Left ventricle myocardium inferior (tissue), 1 donor: Measurements from ENCODE around the gene TRUB2. TPM values are rescaled to one million over a fixed set of nuclear protein-coding genes. Genes with fewer than 3 reads are reported as not detected.
A peak's percentile ranks its signal among the peaks of the same experiment; 100 is the strongest.

Experiments
- DNase-seq: peaks from one replicate; pipeline ENCODE4 v3.0.0-alpha.2; 2020
- H3K27ac ChIP-seq: fragments of 200-600 bp; replicated peaks from 2 replicates; pipeline ENCODE4 v1.8.0; 2021
- H3K27me3 ChIP-seq: fragments of 200-600 bp; 2 replicates; pipeline ENCODE4 v1.8.0; 2021; ENCODE audit warnings: low read depth
- H3K36me3 ChIP-seq: fragments of 200-600 bp; 2 replicates; pipeline ENCODE4 v1.8.0; 2021
- H3K4me1 ChIP-seq: fragments of 200-600 bp; 2 replicates; pipeline ENCODE4 v1.8.0; 2021
- H3K4me3 ChIP-seq: fragments of 200-600 bp; 2 replicates; pipeline ENCODE4 v1.8.0; 2021; ENCODE audit warnings: mild to moderate bottlenecking, moderate library complexity
- H3K9me3 ChIP-seq: fragments of 200-600 bp; replicated peaks from 2 replicates; pipeline ENCODE4 v1.8.0; 2021
- intact Hi-C: fragments of 100-400 bp; cut with micrococcal nuclease; formaldehyde crosslinking; loops from one replicate; pipeline ENCODE4 v1.11.0; 2022
- long read RNA-seq: library from polyadenylated mRNA; unstranded; transcript quantifications from one replicate; pipeline ENCODE4 v2.0.0, GENCODE V29; 2021
- total RNA-seq: library from RNA; stranded (reverse); fragmentation: NEBNext Ultra II Directional; extraction: Animal tissue kit (Norgen Biotek cat#: 25700); gene quantifications from one replicate; pipeline ENCODE4 v1.2.1, GENCODE V29; 2021
- TF ChIP-seq, protein P1 (sequence below): fragments of 200-600 bp; IDR thresholded peaks from 2 replicates; pipeline ENCODE4 v1.8.0; 2021; ENCODE audit warnings: antibody characterized with exemption, mild to moderate bottlenecking, borderline replicate concordance
- donor health status: DM: no; HTN: yes; CAD: no; lungs with severe emphysema.

Gene TRUB2
- 43.7 TPM for total RNA-seq
- long read RNA-seq, full-length matches to known transcripts, result 65 of 75 reads
- long read RNA-seq, partial matches to known transcripts, result 3 of 75 reads
- long read RNA-seq, other reads (novel, unspliced or antisense), result 7 of 75 reads

DNA sequence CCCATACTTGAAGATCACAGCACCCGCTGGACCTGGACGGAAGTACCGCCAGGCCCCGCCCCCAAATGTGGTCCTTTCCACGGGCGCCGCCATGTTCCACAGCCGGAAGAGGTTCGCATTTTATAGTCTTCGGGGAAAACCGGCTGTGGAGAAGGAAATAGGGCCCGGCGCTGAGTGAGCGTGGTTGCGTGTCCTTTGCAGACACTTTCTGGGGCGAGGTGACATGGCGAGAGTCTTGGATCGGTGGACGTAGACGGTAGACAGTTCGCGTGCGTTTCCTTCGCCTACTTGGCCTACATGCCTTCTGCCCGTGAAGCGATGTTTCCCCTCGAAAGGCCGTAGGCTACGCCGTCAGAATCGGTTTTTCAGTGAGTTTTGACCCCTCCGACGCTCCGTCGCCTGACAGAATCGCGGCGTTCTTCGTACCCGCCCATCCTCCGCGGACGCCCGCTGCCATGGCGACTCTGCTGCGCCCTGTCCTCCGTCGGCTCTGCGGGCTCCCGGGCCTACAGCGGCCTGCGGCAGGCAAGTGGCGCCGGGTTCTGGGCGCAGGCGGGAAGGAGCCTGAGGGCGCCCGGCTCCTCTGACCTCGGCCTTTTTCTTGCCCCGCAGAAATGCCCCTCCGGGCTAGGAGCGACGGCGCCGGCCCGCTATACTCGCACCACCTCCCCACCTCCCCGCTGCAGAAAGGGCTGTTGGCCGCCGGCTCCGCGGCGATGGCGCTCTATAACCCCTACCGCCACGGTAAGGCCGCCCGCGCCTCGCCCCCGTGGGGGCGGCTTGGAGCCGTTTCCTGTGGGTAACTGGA is at the start of gene TRUB2, which contains the start of gene COQ4:
Gene TRUB2 (minus strand): TSS at position 44 of the 808 bp plus-strand sequence. CDS start 39 bp downstream, at position 5.
Gene COQ4 (plus strand): TSS at position 436 of the 808 bp plus-strand sequence. CDS start 20 bp downstream, at position 456.
- peak; percentile 93 for DNase-seq
- intact Hi-C loops, result no loop called here
- peaks cover 50% of the 10 kb centered on the region for H3K36me3 ChIP-seq

GRCh38 chr9:128371630-128372117 is 49.4 kb upstream of the TRUB2 start:
- H3K9me3 ChIP-seq, result no peaks in the 10 kb centered on the region
- H3K27ac ChIP-seq, result peak overlapping the region; percentile 98
- H3K4me1 ChIP-seq, result peaks cover 33% of the 10 kb centered on the region
- TF ChIP-seq, protein P1, sequence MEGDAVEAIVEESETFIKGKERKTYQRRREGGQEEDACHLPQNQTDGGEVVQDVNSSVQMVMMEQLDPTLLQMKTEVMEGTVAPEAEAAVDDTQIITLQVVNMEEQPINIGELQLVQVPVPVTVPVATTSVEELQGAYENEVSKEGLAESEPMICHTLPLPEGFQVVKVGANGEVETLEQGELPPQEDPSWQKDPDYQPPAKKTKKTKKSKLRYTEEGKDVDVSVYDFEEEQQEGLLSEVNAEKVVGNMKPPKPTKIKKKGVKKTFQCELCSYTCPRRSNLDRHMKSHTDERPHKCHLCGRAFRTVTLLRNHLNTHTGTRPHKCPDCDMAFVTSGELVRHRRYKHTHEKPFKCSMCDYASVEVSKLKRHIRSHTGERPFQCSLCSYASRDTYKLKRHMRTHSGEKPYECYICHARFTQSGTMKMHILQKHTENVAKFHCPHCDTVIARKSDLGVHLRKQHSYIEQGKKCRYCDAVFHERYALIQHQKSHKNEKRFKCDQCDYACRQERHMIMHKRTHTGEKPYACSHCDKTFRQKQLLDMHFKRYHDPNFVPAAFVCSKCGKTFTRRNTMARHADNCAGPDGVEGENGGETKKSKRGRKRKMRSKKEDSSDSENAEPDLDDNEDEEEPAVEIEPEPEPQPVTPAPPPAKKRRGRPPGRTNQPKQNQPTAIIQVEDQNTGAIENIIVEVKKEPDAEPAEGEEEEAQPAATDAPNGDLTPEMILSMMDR, result no peak
- no peaks in the 10 kb centered on the region for H3K36me3 ChIP-seq
- DNase-seq, result no peak
- no peaks in the 10 kb centered on the region for H3K27me3 ChIP-seq
- H3K4me3 ChIP-seq, result peak overlapping the region; percentile 78
- intact Hi-C loops, result no loop called here

More for the DNA sequence above, at the start of gene TRUB2, which contains the start of gene COQ4:
- Histone ChIP-seq H3K27ac (peak within 1 kb of the TSS; percentile 98), H3K4me1 (peaks cover 55% of the 10 kb centered on the region), H3K9me3 (no peaks in the 10 kb centered on the region), H3K4me3 (peak within 1 kb of the TSS; percentile 86), H3K27me3 (no peaks in the 10 kb centered on the region)
- TF ChIP-seq, protein P1, result no peak

DNA sequence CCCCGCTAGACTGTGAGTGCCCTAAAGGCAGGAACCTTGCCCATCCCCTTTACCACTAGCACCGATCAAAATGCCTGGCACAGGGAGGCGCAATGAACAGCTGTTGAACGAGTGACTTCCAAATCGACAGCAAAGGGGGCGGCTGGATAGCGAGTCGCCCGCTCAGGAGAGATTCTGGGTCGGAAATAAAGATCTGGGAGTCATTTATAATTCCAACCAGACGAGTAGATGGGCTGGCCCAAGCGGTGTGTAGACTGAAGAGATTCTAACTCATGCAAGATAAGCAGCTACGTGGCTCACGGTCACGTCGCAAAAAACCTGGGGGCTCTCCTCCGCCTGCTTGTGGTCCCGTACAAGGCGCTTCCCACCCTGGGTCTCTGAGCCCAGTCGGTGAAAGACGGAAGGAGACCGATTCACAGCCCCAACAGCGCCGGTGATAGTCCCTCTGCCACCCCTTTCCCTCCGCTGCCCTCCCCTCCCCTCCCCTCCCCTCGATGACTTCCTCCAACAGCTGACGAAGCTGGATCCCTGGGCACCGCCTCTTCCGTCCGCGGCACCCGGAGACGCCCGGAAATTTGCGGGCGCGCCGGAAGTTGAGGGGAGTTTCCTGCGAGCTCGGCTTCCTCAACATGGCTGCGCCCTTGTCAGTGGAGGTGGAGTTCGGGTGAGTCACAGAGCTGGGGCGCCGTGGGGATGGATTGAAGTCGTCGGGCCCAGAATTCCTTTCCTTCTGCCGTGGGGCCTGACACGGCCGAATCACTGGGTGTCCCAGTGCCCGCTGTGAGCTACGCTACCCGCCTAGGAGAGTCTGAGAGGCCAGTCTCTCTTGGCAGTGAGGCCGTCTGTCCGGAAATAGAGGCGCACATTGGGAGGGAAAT is 48.7 kb upstream of the TRUB2 start, which contains the start of gene URM1:
Gene URM1 (plus strand): TSS at position 623 of the 878 bp plus-strand sequence. CDS start 7 bp downstream, at position 630.
- intact Hi-C loops, result no loop called here
- Histone ChIP-seq H3K4me3 (peak within 1 kb of the TSS; percentile 78), H3K4me1 (peaks cover 33% of the 10 kb centered on the region), H3K36me3 (no peaks in the 10 kb centered on the region), H3K27ac (peak within 1 kb of the TSS; percentile 98), H3K27me3 (no peaks in the 10 kb centered on the region), H3K9me3 (no peaks in the 10 kb centered on the region)
- DNase-seq, result peak; percentile 96
- TF ChIP-seq, protein P1, result peak; percentile 14

- intact Hi-C loops, result no loop called here
- Histone ChIP-seq H3K27me3 (no peaks in the 10 kb centered on the region), H3K9me3 (no peaks in the 10 kb centered on the region), H3K27ac (peak overlapping the region; percentile 98), H3K4me3 (peak overlapping the region; percentile 78), H3K36me3 (no peaks in the 10 kb centered on the region), H3K4me1 (peaks cover 35% of the 10 kb centered on the region)
- TF ChIP-seq, protein P1, result no peak
- DNase-seq, result no peak
Observed at GRCh38 chr9:128370367-128370751, 48.1 kb upstream of the TRUB2 start.
